ENCODE measurements around the gene PUS10. TPM values are rescaled to one million over a fixed set of nuclear protein-coding genes. Genes with fewer than 3 reads are reported as not detected.

Gene PUS10
- polyA plus RNA-seq, 3 donors: 2.0 to 3.0 (median 2.8) TPM

DNA sequence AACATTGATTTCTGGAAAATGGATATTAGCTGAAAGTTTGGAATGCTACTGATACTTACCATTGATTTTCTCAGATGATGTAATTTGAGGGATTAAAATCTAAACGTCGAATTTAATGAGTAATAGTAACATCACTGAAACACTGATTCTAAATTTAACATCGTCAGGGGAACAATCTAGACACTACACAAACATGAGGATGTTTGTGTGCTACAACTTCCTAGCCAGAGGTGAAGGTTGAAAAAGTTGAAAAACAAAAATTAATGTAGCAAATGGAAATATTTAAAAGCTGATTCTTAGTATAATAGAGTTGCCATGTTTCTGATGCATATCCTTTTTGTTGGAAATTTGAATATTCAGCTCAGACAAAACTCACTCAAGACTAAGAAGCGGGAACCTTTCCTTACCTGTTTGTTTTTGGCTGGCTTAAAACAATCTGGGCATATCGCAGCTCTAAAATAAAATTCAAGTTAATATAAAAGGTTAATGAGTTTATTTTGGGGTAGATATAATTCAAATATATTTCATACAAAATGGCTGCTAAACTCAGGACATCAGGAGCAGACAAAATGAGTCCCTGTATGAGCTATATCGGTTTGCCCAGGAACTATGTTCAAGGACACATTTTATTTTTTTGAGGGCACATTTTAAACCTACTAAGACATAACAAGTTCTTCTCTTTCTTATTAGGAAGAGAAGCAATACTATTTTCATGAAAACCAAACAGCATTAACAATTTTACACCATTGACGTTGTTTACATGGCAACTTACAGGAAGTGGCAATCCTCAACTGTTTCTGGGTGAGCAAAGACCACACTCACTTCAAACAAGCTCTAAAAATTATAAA lies 53.2 kb downstream of the PUS10 start:
- no peak overlapping the region for H3K4me3 Mint-ChIP-seq
- H3K27me3 ChIP-seq (ENCODE audit: control insufficient read depth in 2 of 2, insufficient read depth in 2 of 2, low read length in 2 of 2): no peaks in the 10 kb centered on the region
- no peak overlapping the region for H3K4me3 ChIP-seq (replicated peaks in 1 of 3; ENCODE audit: low read depth in 2 of 3, low read length in 3 of 3)
- H3K27ac ChIP-seq (ENCODE audit: low read depth in 1 of 2, low read length in 2 of 2): no peak overlapping the region
- intact Hi-C loops (cut with micrococcal nuclease): no loop called here
- no peaks in the 10 kb centered on the region for H3K27me3 Mint-ChIP-seq (ENCODE audit: low read depth in 3 of 3)
- peak overlapping the region; percentile 49 for H2AFZ ChIP-seq (ENCODE audit: insufficient read depth, low read depth, low read length, poor library complexity, severe bottlenecking)
- no peaks in the 10 kb centered on the region for H3K9me3 Mint-ChIP-seq
- no peaks in the 10 kb centered on the region for H3K9me3 ChIP-seq (replicated peaks in 1 of 2; ENCODE audit: control insufficient read depth in 1 of 2, insufficient read depth in 1 of 2, low read length in 2 of 2)
- peak overlapping the region in 1 of 7 donors; percentile 37 for H3K27ac Mint-ChIP-seq
- WGBS (ENCODE audit: insufficient coverage): no CpG with 5 or more reads among the region's 7 CpGs
- H3K36me3 Mint-ChIP-seq: peaks cover 5 to 8% of the 10 kb centered on the region in 2 donors
- peaks cover 11 to 18% of the 10 kb centered on the region in 2 donors for H3K4me1 ChIP-seq (ENCODE audit: control insufficient read depth in 1 of 2, insufficient read depth in 2 of 2, low read length in 2 of 2)
- DNase-seq: no peak
- H3K79me2 ChIP-seq (ENCODE audit: insufficient read depth, low read length): no peaks in the 10 kb centered on the region
- no peak overlapping the region for H3K4me2 ChIP-seq (replicated peaks; ENCODE audit: extremely low read depth, low read length, poor library complexity, severe bottlenecking)
- no peaks in the 10 kb centered on the region for H3K36me3 ChIP-seq (replicated peaks in 1 of 2; ENCODE audit: control insufficient read depth in 1 of 2, insufficient read depth in 2 of 2, low read length in 2 of 2)
- TF ChIP-seq, protein P1, sequence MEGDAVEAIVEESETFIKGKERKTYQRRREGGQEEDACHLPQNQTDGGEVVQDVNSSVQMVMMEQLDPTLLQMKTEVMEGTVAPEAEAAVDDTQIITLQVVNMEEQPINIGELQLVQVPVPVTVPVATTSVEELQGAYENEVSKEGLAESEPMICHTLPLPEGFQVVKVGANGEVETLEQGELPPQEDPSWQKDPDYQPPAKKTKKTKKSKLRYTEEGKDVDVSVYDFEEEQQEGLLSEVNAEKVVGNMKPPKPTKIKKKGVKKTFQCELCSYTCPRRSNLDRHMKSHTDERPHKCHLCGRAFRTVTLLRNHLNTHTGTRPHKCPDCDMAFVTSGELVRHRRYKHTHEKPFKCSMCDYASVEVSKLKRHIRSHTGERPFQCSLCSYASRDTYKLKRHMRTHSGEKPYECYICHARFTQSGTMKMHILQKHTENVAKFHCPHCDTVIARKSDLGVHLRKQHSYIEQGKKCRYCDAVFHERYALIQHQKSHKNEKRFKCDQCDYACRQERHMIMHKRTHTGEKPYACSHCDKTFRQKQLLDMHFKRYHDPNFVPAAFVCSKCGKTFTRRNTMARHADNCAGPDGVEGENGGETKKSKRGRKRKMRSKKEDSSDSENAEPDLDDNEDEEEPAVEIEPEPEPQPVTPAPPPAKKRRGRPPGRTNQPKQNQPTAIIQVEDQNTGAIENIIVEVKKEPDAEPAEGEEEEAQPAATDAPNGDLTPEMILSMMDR (IDR thresholded peaks at IDR 0.05): no peak
- peaks cover 16% of the 10 kb centered on the region for H3K4me1 Mint-ChIP-seq
- no peaks in the 10 kb centered on the region for H4K20me1 ChIP-seq (ENCODE audit: insufficient read depth, low read length)
- H3K9ac ChIP-seq (ENCODE audit: insufficient read depth, low read length, poor library complexity, severe bottlenecking): no peak overlapping the region

DNA sequence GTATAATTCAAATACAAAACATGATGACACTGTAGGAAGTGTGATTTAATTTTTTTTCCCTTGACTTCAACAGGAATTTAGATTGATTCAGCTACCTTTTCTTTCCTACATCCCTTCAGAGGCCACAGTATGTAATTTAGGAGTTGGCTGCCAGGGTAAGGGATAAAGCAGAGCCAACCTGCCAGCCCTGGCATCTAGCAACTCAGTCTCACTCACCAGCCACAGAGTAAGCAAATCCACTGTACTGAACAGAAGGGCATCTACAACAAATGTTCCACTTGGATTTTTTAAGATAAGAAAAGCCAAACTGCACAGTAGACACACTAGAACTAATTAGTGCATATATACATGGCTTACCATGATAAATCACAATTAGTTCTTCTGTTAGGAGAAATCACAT lies 54.9 kb downstream of the PUS10 start:
- TF ChIP-seq, protein P1 (IDR thresholded peaks at IDR 0.05): no peak
- H3K79me2 ChIP-seq (ENCODE audit: insufficient read depth, low read length): no peaks in the 10 kb centered on the region
- H3K27me3 Mint-ChIP-seq (ENCODE audit: low read depth in 3 of 3): no peaks in the 10 kb centered on the region
- H3K4me3 Mint-ChIP-seq: no peak overlapping the region
- H3K4me1 ChIP-seq (ENCODE audit: control insufficient read depth in 1 of 2, insufficient read depth in 2 of 2, low read length in 2 of 2): peaks cover 11 to 18% of the 10 kb centered on the region in 2 donors
- H3K4me2 ChIP-seq (replicated peaks; ENCODE audit: extremely low read depth, low read length, poor library complexity, severe bottlenecking): no peak overlapping the region
- H3K9me3 ChIP-seq (replicated peaks in 1 of 2; ENCODE audit: control insufficient read depth in 1 of 2, insufficient read depth in 1 of 2, low read length in 2 of 2): no peaks in the 10 kb centered on the region
- peaks cover 14 to 16% of the 10 kb centered on the region in 2 donors for H3K36me3 Mint-ChIP-seq
- no peaks in the 10 kb centered on the region for H4K20me1 ChIP-seq (ENCODE audit: insufficient read depth, low read length)
- intact Hi-C loops (cut with micrococcal nuclease): no loop called here
- no peaks in the 10 kb centered on the region for H3K9me3 Mint-ChIP-seq
- no peak overlapping the region for H3K9ac ChIP-seq (ENCODE audit: insufficient read depth, low read length, poor library complexity, severe bottlenecking)
- no peaks in the 10 kb centered on the region for H3K27me3 ChIP-seq (ENCODE audit: control insufficient read depth in 2 of 2, insufficient read depth in 2 of 2, low read length in 2 of 2)
- peaks cover 16% of the 10 kb centered on the region for H3K4me1 Mint-ChIP-seq
- no peak overlapping the region for H3K27ac Mint-ChIP-seq
- H2AFZ ChIP-seq (ENCODE audit: insufficient read depth, low read depth, low read length, poor library complexity, severe bottlenecking): no peak overlapping the region
- no peak overlapping the region for H3K27ac ChIP-seq (ENCODE audit: low read depth in 1 of 2, low read length in 2 of 2)
- no peaks in the 10 kb centered on the region for H3K36me3 ChIP-seq (replicated peaks in 1 of 2; ENCODE audit: control insufficient read depth in 1 of 2, insufficient read depth in 2 of 2, low read length in 2 of 2)
- no peak for DNase-seq
- no peak overlapping the region for H3K4me3 ChIP-seq (replicated peaks in 1 of 3; ENCODE audit: low read depth in 2 of 3, low read length in 3 of 3)

Measured in CD14-positive monocyte (primary cell).